Glomerular endothelial cell (primary cell): Measurements from ENCODE around the gene KRTAP5-10. TPM values are rescaled to one million over a fixed set of nuclear protein-coding genes. Genes with fewer than 3 reads are reported as not detected.
"Not testable (repeated sequence)": the region's sequence is repeated elsewhere in the genome, so short reads cannot be mapped to it uniquely, and the experiment has no call there.

Experiments used
- DNase-seq: peaks from one replicate; pipeline ENCODE4 v3.0.0-alpha.2; 2011; ENCODE audit warnings: low read depth, low spot score; ENCODE audit errors: extremely low read depth
- total RNA-seq: library from RNA; depleted of rRNA; stranded (reverse); fragments of >200 nt; gene quantifications from 2 replicates; pipeline ENCODE4 v1.2.3, GENCODE V29; 2015

The KRTAP5-10 gene
- total RNA-seq, 1 donor from 2014 or later, result not detected

DNA sequence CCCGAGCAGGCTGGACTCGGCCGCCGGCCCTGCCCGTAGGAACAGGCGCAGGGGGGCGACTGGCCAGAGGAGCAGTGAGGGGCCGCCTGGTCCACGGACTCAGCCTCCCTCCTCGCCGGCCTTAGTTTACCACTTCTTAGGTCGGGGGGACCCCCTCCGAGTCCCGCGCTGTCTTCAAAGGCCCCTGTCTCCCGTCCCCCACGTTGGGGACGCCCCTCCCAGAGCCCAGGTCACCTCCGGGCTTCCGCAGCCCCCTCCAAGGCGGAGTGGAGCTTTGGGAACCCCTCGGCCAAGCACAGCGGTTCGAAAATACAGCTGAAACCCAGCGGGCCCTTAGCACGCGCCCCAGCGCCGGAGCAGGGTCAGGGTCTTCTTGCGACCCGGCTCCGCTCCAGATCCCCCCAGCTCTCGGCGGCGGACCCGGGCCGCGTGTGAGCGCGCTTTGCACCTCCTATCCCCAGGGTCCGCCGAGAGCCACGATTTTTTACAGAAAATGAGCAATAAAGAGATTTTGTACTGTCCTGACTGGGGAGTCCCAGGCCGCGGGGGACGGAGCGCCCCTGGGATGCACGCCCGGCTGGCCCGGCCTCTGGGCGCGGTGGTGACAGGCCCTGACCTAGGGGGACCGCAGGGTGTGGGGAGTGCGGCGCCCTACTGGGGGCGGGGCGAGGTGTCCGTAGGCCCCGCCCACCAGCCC is 42.3 kb downstream of the KRTAP5-10 start:
- not testable (repeated sequence) for DNase-seq

DNA sequence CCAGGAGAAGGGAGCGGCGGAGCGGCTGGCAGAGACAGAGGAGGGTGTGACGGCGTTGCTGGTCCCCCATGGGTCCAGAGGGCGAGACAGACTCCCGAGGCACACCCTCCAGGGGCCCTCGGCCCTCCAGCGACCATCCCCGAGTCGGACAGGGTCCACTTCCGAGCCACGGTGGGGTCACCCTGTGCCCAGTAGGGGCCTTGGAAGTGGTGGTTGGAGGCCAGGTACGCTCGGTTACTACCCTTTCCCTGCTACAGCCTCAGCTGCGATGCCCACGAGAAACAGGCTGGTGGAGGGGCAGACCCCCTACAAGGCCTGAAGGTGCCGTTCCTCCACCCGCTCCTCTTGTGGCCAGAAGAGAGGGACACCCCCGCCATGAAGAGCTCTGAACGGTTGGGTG is 42.9 kb downstream of the KRTAP5-10 start:
- DNase-seq, result not testable (repeated sequence)

DNA sequence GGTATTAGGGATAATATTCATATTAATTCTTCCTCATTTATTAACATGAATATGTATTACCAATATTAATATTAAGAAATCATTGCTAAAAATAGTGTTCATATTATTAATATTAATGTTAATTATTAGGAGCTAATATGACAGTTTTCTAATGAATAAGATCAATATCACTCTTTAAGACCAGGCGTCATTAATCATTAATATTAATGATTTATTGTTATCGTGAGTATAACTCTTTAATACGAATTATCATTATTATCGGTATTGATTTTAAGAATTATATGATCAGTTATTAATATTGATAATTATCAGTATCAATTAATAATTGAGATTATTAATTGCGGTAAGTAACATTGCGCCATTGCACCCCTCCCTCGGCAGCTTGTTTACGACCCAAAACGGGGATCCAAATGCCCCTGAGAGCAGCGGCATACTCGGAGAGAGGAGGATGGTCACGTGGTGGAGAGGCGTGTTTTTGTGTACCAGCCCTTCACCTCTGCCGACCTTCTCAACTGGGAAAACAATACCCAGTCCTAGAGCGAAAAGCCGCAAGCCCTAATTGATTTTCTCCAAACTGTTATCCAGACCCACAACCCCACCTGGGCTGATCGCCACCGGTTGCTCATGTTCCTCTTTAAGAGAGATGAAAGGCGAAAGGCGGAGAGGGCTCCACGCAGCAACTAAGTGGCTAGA is 46.0 kb downstream of the KRTAP5-10 start:
- DNase-seq, result not testable (repeated sequence)

DNA sequence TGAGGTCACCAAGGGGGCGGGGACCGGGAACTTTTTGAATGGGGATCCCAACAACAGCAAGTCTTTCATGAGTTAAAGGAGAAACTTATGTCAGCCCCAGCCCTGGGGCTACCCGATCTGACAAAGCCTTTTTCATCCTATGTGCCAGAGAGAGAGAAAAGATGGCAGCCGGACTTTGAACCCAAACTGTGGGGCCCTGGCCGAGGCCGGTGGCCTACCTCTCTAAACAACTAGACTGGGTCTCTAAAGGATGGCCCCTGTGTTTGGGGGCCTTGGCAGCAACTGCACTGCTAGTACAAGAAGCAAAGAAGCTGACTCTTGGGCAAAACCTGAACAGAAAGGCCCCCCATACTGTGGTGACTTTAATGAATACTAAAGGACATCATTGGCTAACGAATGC is 48.6 kb downstream of the KRTAP5-10 start:
- not testable (repeated sequence) for DNase-seq

DNA sequence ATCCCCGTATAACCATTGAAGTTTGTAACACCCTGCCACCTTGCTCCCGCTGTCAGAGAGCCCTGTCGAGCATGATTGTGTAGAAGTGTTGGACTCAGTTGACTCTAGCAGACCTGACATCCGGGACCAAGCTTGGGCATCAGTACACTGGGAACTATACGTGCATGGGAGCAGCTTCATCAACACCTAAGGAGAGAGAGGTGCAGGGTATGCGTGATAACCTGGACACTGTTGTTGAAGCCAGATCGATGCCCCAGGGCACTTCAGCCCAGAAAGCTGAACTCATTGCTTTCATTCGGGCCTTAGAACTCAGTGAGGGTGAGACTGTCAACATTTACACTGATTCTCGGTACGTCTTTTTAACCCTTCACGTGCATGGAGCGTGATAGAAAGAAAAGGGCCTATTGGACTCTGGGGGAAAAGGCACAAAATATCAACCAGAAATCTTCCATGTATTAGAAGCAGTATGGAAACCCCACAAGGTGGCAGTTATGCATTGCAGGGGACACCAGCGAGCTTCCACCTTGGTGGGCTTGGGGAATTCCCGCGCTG is 49.1 kb downstream of the KRTAP5-10 start:
- DNase-seq, result not testable (repeated sequence)

DNA sequence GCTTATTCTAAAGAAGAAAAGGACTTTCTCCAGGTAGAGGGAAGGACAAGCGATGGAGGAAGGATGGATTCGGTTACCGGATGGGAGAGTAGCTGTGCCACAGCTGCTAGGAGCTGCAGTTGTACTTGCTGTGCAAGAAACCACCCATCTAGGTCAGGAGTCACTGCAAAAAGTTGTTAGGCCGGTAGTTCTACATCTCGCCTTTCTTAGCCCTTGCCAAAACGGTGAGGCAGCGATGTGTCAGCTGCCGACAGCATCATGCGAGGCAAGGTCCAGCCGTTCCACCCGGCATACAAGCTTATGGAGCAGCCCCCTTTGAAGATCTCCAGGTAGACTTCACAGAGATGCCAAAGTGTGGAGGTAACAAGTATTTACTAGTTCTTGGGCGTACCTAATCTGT is 49.6 kb downstream of the KRTAP5-10 start:
- not testable (repeated sequence) for DNase-seq

Other genes starting within 250 kb of the KRTAP5-10 start
- 58.3 and 60.1 TPM in 2 replicates for gene DHCR7, start 117.2 kb upstream of the KRTAP5-10 start, total RNA-seq
- 114 and 121 TPM in 2 replicates for gene NADSYN1, start 112.4 kb upstream of the KRTAP5-10 start, total RNA-seq
- not detected in 2 replicates for gene KRTAP5-7, start 38.3 kb upstream of the KRTAP5-10 start, total RNA-seq
- gene KRTAP5-8, start 27.5 kb upstream of the KRTAP5-10 start, total RNA-seq, result not detected in 2 replicates
- not detected in 2 replicates for gene KRTAP5-9, start 17.1 kb upstream of the KRTAP5-10 start, total RNA-seq
- gene KRTAP5-11, start 17.3 kb downstream of the KRTAP5-10 start, total RNA-seq, result not detected in 2 replicates